ENCODE measurements around the gene TRABD2B.
A peak's percentile ranks its signal among the peaks of the same experiment; 100 is the strongest.

The TRABD2B gene

DNA sequence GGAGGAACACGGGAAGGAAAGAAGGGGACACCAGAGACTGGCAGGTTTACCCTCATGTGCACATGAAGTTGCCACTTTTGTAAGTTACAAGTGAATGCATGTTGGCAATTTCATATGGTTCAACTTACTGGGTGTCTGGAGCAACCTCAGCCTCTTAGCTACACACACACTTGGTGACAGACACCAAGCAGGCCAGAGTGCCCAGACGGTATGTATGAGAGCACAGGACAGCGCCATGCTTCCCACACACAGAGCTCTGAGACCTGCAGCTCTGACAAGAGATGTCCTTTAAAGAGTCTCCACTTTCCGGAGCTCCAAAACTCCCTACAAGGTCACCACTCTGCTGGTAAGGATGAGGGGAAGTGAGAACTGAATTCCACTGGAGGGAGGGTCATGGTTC lies 1.9 kb upstream of the TRABD2B start:
- Histone ChIP-seq H3K9ac (ENCODE audit: low read length) (no peak overlapping the region), H3K9me3 (ENCODE audit: control insufficient read depth, low read length) (no peaks in the 10 kb centered on the region), H3K27me3 (replicated peaks; ENCODE audit: control insufficient read depth, insufficient read depth, low read length) (peaks cover 24% of the 10 kb centered on the region), H3K4me3 (ENCODE audit: low read length) (no peak overlapping the region), H3K36me3 (ENCODE audit: control insufficient read depth, insufficient read depth, low read length, severe bottlenecking) (no peaks in the 10 kb centered on the region), H3K4me1 (ENCODE audit: control insufficient read depth, insufficient read depth, low read length) (peaks cover 4% of the 10 kb centered on the region)
- DNase-seq (ENCODE audit: low read depth): no peak

GRCh38 chr1:47998396-47998990 lies 1.3 kb upstream of the TRABD2B start:
- H3K9me3 ChIP-seq (ENCODE audit: control insufficient read depth, low read length): no peaks in the 10 kb centered on the region
- H3K36me3 ChIP-seq (ENCODE audit: control insufficient read depth, insufficient read depth, low read length, severe bottlenecking): no peaks in the 10 kb centered on the region
- peaks cover 24% of the 10 kb centered on the region for H3K27me3 ChIP-seq (replicated peaks; ENCODE audit: control insufficient read depth, insufficient read depth, low read length)
- H3K4me1 ChIP-seq (ENCODE audit: control insufficient read depth, insufficient read depth, low read length): peaks cover 4% of the 10 kb centered on the region
- no peak overlapping the region for H3K4me3 ChIP-seq (ENCODE audit: low read length)
- H3K9ac ChIP-seq (ENCODE audit: low read length): peak overlapping the region; percentile 2
- no peak for DNase-seq (ENCODE audit: low read depth)

DNA sequence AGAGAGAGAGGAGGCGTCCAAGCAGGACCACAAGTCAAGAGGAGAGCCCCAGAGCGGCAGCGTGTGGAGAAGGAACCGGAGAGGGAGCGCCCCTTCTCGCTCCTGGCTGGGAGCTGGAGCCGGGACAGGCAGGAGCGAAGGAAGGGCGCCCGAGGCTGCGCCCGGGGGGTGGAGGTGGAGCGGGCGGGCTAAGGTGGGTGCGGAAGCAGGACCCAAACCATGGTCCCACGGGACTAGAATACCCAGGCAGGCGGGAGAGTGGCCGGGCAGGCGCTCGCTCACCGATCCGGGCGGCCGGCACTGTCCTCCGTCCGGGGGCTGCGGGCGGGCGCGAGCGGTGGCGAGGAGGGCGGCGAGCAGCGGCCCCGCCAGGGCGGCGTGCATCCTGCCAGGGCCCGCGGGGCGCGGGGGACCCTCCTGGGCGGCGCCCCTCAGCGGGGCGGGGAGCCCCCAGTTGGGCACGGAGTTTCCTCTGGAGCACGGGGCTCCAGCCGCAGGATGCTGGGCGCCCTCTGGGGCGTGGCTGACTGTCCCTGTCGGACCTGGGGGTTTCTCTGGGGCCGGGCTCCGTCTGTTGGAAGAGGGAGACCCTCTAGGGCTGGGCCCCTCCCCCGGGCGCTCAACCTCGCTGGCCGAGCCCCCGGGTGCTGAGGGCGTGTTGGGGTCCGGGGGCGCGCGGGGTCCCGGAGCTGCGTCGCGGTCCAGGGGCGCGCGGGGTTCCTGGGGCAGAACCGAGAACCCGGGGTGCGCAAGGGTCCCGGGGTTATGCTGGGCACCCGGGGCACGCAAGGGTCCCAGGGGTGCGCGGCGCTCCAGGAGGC lies 569 bp downstream of the TRABD2B start:
- peaks cover 19% of the 10 kb centered on the region for H3K27me3 ChIP-seq (replicated peaks; ENCODE audit: control insufficient read depth, insufficient read depth, low read length)
- DNase-seq (ENCODE audit: low read depth): peak; percentile 38

GRCh38 chr1:47996060-47996405 lies 1.2 kb downstream of the TRABD2B start:
- Histone ChIP-seq H3K27me3 (replicated peaks; ENCODE audit: control insufficient read depth, insufficient read depth, low read length) (peaks cover 17% of the 10 kb centered on the region), H3K4me3 (ENCODE audit: low read length) (peak overlapping the region; percentile 75), H3K9ac (ENCODE audit: low read length) (peak overlapping the region; percentile 73), H3K9me3 (ENCODE audit: control insufficient read depth, low read length) (no peaks in the 10 kb centered on the region), H3K36me3 (ENCODE audit: control insufficient read depth, insufficient read depth, low read length, severe bottlenecking) (no peaks in the 10 kb centered on the region), H3K4me1 (ENCODE audit: control insufficient read depth, insufficient read depth, low read length) (peaks cover 27% of the 10 kb centered on the region)
- no peak for DNase-seq (ENCODE audit: low read depth)

More for the DNA sequence above, 569 bp downstream of the TRABD2B start:
- Histone ChIP-seq H3K9me3 (ENCODE audit: control insufficient read depth, low read length) (no peaks in the 10 kb centered on the region), H3K4me3 (ENCODE audit: low read length) (peak overlapping the region; percentile 75), H3K4me1 (ENCODE audit: control insufficient read depth, insufficient read depth, low read length) (peaks cover 21% of the 10 kb centered on the region), H3K36me3 (ENCODE audit: control insufficient read depth, insufficient read depth, low read length, severe bottlenecking) (no peaks in the 10 kb centered on the region), H3K9ac (ENCODE audit: low read length) (peak overlapping the region; percentile 73)

DNA sequence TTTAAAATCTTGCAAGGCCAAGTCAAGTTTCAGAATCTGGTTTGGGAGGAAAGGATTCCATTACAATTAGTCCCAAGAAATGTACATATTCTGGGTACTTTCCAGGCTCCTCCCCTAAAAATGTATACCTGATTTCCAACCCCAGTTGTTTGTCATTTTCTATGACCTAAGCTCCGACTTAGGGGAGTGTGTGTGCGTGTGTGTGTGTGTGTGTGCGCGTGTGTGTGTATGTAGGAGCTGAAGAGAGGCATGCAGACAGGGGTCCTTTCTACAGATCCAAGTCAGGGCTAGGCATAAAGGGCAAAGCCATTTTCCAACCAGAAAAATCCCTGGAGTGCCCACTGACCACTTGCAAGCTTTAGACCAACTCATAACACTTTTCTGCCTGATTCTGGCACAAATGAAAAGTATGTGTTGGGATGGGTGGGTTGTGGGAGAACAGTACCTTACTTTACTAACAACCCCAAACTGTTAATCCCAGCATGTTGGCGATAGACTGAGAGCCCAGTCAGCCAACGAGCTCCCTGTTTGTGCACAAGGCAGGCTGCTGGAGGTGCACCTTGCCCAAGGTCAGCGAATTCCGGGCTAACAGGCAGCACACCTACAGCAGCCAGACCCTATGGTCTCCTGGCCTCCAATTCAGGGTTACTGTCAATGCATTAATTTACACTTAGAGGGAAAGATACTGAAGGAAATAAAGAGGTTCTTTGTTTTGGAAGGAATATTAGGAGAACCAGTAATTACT lies 1.7 kb downstream of the TRABD2B start:
- Histone ChIP-seq H3K4me1 (ENCODE audit: control insufficient read depth, insufficient read depth, low read length) (peaks cover 27% of the 10 kb centered on the region), H3K4me3 (ENCODE audit: low read length) (peak overlapping the region; percentile 75), H3K9ac (ENCODE audit: low read length) (peak overlapping the region; percentile 73), H3K36me3 (ENCODE audit: control insufficient read depth, insufficient read depth, low read length, severe bottlenecking) (no peaks in the 10 kb centered on the region), H3K27me3 (replicated peaks; ENCODE audit: control insufficient read depth, insufficient read depth, low read length) (peaks cover 12% of the 10 kb centered on the region), H3K9me3 (ENCODE audit: control insufficient read depth, low read length) (no peaks in the 10 kb centered on the region)
- DNase-seq (ENCODE audit: low read depth): no peak

DNA sequence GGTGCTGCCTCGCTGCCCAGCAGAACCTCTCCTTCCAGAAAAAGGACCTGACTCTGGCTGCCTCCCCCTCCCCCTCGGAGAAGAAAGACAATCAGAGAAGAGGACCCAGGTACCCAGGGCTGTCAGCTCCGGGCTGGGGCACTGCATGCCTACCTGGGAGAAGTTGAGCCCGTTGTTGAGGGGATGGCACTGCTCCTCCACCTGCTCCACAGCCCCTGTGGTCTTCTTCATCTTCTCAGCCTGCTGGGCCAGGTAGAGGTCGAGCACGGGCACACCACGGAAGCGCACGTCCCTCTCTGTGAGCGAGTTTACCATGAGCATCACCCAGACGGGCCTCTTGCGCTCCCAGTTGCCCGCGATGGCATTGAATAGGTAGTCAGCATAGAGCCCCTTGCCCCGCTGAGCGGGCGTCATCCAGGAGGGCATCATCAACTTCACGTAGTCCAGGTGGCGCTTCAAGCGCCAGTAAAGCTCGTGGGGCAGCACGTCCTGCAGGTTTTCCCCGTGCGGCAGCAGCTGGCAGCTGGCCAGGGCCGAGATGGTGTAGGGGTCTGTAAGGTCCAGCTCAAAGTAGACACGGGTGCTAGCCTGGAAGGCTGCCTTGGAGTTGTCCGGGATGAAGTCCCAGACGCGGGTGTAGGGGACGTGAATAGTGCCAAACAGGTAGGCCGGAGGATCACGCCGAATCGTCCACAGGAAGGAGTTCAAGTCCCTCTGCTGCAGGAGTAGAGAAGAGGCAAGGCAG lies 3.1 kb downstream of the TRABD2B start:
- H3K9me3 ChIP-seq (ENCODE audit: control insufficient read depth, low read length): no peaks in the 10 kb centered on the region
- peaks cover 27% of the 10 kb centered on the region for H3K4me1 ChIP-seq (ENCODE audit: control insufficient read depth, insufficient read depth, low read length)
- no peak for DNase-seq (ENCODE audit: low read depth)
- H3K36me3 ChIP-seq (ENCODE audit: control insufficient read depth, insufficient read depth, low read length, severe bottlenecking): no peaks in the 10 kb centered on the region
- no peak overlapping the region for H3K9ac ChIP-seq (ENCODE audit: low read length)
- H3K4me3 ChIP-seq (ENCODE audit: low read length): no peak overlapping the region
- peaks cover 9% of the 10 kb centered on the region for H3K27me3 ChIP-seq (replicated peaks; ENCODE audit: control insufficient read depth, insufficient read depth, low read length)

- Histone ChIP-seq H3K4me1 (ENCODE audit: control insufficient read depth, insufficient read depth, low read length) (peaks cover 27% of the 10 kb centered on the region), H3K27me3 (replicated peaks; ENCODE audit: control insufficient read depth, insufficient read depth, low read length) (peaks cover 3% of the 10 kb centered on the region), H3K36me3 (ENCODE audit: control insufficient read depth, insufficient read depth, low read length, severe bottlenecking) (no peaks in the 10 kb centered on the region), H3K4me3 (ENCODE audit: low read length) (no peak overlapping the region), H3K9me3 (ENCODE audit: control insufficient read depth, low read length) (no peaks in the 10 kb centered on the region), H3K9ac (ENCODE audit: low read length) (no peak overlapping the region)
- DNase-seq (ENCODE audit: low read depth): no peak
Measured at GRCh38 chr1:47993416-47993740, 3.8 kb downstream of the TRABD2B start.

DNA sequence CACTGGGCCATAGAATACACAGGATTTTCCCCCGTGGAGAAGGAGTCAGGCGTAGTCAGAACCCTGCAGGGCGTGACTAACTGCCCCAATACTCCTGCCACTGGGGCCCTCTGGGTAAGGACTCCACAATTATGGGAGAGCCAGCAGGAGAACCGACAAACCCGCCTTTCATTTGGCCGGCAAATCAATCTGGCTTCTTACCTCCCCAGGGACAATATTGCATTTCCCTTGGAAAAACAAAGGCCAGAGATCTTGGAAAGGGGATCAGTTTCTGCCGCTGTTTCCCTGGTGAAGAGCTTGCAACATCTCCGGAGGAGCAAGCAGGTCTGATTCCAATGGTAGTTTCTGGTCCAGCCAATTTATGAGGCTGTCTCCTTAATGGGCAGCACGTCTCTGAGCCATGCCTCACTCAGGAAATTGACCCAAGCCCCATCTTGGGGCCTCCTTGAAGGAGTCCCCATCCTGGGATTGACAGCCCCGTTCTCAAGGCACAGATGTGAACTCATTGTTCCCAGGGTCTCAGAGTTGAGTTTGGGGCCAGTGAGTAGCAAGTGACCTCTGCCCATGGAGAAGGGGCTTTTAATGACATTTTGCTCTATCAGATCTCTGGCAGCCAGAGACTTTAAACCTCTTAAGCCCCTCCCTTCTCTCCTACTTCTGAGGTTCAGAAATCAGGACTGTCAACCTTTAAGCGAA lies 4.3 kb downstream of the TRABD2B start:
- Histone ChIP-seq H3K27me3 (replicated peaks; ENCODE audit: control insufficient read depth, insufficient read depth, low read length) (no peaks in the 10 kb centered on the region), H3K36me3 (ENCODE audit: control insufficient read depth, insufficient read depth, low read length, severe bottlenecking) (no peaks in the 10 kb centered on the region), H3K9me3 (ENCODE audit: control insufficient read depth, low read length) (no peaks in the 10 kb centered on the region), H3K4me3 (ENCODE audit: low read length) (peak overlapping the region; percentile 42), H3K4me1 (ENCODE audit: control insufficient read depth, insufficient read depth, low read length) (peaks cover 27% of the 10 kb centered on the region), H3K9ac (ENCODE audit: low read length) (peak overlapping the region; percentile 55)
- no peak for DNase-seq (ENCODE audit: low read depth)

- H3K4me3 ChIP-seq (ENCODE audit: low read length): no peak overlapping the region
- peak overlapping the region; percentile 55 for H3K9ac ChIP-seq (ENCODE audit: low read length)
- H3K4me1 ChIP-seq (ENCODE audit: control insufficient read depth, insufficient read depth, low read length): peaks cover 29% of the 10 kb centered on the region
- no peaks in the 10 kb centered on the region for H3K27me3 ChIP-seq (replicated peaks; ENCODE audit: control insufficient read depth, insufficient read depth, low read length)
- no peaks in the 10 kb centered on the region for H3K36me3 ChIP-seq (ENCODE audit: control insufficient read depth, insufficient read depth, low read length, severe bottlenecking)
- DNase-seq (ENCODE audit: low read depth): no peak
- H3K9me3 ChIP-seq (ENCODE audit: control insufficient read depth, low read length): no peaks in the 10 kb centered on the region
Measured at GRCh38 chr1:47991673-47992072, 5.5 kb downstream of the TRABD2B start.

DNA sequence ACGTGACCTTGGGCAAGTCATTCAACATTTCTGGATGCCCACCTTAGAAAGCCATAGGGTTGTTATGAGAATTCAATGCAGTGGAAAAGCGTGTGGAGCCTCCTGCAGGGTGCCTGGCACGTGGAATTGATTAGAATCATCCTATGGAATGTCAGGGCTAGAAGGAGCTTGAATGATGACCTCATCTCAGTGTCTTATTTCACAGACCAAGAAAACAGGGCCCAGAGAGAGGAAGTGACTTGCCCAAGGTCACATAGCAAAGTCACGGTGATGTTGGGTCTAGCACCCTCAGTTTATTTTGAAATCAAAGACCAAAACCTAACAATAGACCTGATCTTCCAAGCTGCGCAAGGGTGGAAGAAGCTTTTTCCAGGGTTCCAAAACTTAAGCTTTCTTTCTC lies 6.0 kb downstream of the TRABD2B start:
- no peaks in the 10 kb centered on the region for H3K36me3 ChIP-seq (ENCODE audit: control insufficient read depth, insufficient read depth, low read length, severe bottlenecking)
- H3K4me1 ChIP-seq (ENCODE audit: control insufficient read depth, insufficient read depth, low read length): peaks cover 33% of the 10 kb centered on the region
- H3K9me3 ChIP-seq (ENCODE audit: control insufficient read depth, low read length): no peaks in the 10 kb centered on the region
- no peak overlapping the region for H3K4me3 ChIP-seq (ENCODE audit: low read length)
- no peak overlapping the region for H3K9ac ChIP-seq (ENCODE audit: low read length)
- no peaks in the 10 kb centered on the region for H3K27me3 ChIP-seq (replicated peaks; ENCODE audit: control insufficient read depth, insufficient read depth, low read length)
- DNase-seq (ENCODE audit: low read depth): peak; percentile 38

All from adipocyte (in vitro differentiated cells).